HepG2 (cell line): ENCODE measurements around the gene APEX1. TPM values are rescaled to one million over a fixed set of nuclear protein-coding genes. Genes with fewer than 3 reads are reported as not detected.

Experiments
- ADNP ChIP-seq: sonication (generic); formaldehyde crosslinking; IDR thresholded peaks from 2 replicates; pipeline ENCODE4 v1.4.0; 2020; ENCODE audit warnings: missing genetic modification reagents
- ATF7 ChIP-seq, 2 experiments: fragments of 450-650 bp in 1 of 2; sonication (generic) in 1 of 2; formaldehyde crosslinking in 1 of 2; IDR thresholded peaks; 2 replicates each; pipeline versions ENCODE4 v1.4.0 to v1.6.1; 2016 to 2020; ENCODE audit warnings: antibody characterized with exemption in 1 of 2, mild to moderate bottlenecking in 1 of 2, missing genetic modification reagents in 1 of 2
- ELK4 ChIP-seq: sonication (generic); formaldehyde crosslinking; IDR thresholded peaks from 2 replicates; pipeline ENCODE4 v1.9.0; 2021; ENCODE audit warnings: missing genetic modification reagents, borderline replicate concordance
- FOXK1 ChIP-seq: sonication (generic); formaldehyde crosslinking; IDR thresholded peaks from 2 replicates; pipeline ENCODE4 v1.4.0; 2020; ENCODE audit warnings: low read depth, missing genetic modification reagents, borderline replicate concordance
- HIVEP1 ChIP-seq: sonication (generic); formaldehyde crosslinking; IDR thresholded peaks from 2 replicates; pipeline ENCODE4 v1.4.0; 2020; ENCODE audit warnings: mild to moderate bottlenecking, missing genetic modification reagents
- NCOA5 ChIP-seq: sonication (generic); formaldehyde crosslinking; IDR thresholded peaks from 2 replicates; pipeline ENCODE4 v1.4.0; 2020; ENCODE audit warnings: missing genetic modification reagents
- NCOR1 ChIP-seq: fragments of 200-600 bp; sonication (generic); IDR thresholded peaks from 2 replicates; pipeline ENCODE4 v1.7.0; 2017; ENCODE audit warnings: antibody characterized with exemption, low read length, borderline replicate concordance
- PCBP2 ChIP-seq: fragments of 200-400 bp; formaldehyde crosslinking; optimal IDR thresholded peaks from 2 replicates; pipeline ENCODE3; 2018; ENCODE audit warnings: low read length, low read depth; ENCODE audit not compliant: poor library complexity, severe bottlenecking
- RCOR2 ChIP-seq: IDR thresholded peaks from 2 replicates; pipeline ENCODE4 v1.6.1; 2016; ENCODE audit warnings: missing biosample characterization, missing genetic modification reagents
- SIN3A ChIP-seq: IDR thresholded peaks from 2 replicates; pipeline ENCODE4 v1.6.1; 2011; ENCODE audit warnings: low read depth, mild to moderate bottlenecking, control low read depth, low read length, borderline replicate concordance
- TFDP2 ChIP-seq: sonication (generic); formaldehyde crosslinking; IDR thresholded peaks from 2 replicates; pipeline ENCODE4 v1.4.0; 2020; ENCODE audit warnings: missing genetic modification reagents
- YEATS2 ChIP-seq: sonication (generic); formaldehyde crosslinking; IDR thresholded peaks from 2 replicates; pipeline ENCODE4 v1.4.0; 2020; ENCODE audit warnings: missing genetic modification reagents, borderline replicate concordance
- ZBTB21 ChIP-seq: sonication (generic); formaldehyde crosslinking; IDR thresholded peaks from 2 replicates; pipeline ENCODE4 v1.4.0; 2020; ENCODE audit warnings: missing genetic modification reagents
- ZBTB25 ChIP-seq: IDR thresholded peaks from 2 replicates; pipeline ENCODE4 v1.6.1; 2018; ENCODE audit warnings: missing genetic modification reagents
- ZBTB3 ChIP-seq: sonication (generic); formaldehyde crosslinking; IDR thresholded peaks from 2 replicates; pipeline ENCODE4 v1.4.0; 2020; ENCODE audit warnings: low read depth, mild to moderate bottlenecking, moderate library complexity, missing genetic modification reagents, borderline replicate concordance
- ZBTB7B ChIP-seq: sonication (generic); formaldehyde crosslinking; IDR thresholded peaks from 2 replicates; pipeline ENCODE4 v1.4.0; 2020; ENCODE audit warnings: missing genetic modification reagents
- ZFP1 ChIP-seq: IDR thresholded peaks from 2 replicates; pipeline ENCODE4 v1.6.1; 2016
- ZFP36 ChIP-seq: fragments of 150-350 bp; IDR thresholded peaks from 2 replicates; pipeline ENCODE4 v1.6.1; 2018; ENCODE audit warnings: borderline replicate concordance, low read length, low read depth; ENCODE audit not compliant: partially characterized antibody
- ZNF253 ChIP-seq: sonication (generic); formaldehyde crosslinking; IDR thresholded peaks from 2 replicates; pipeline ENCODE4 v1.8.0; 2022; ENCODE audit warnings: mild to moderate bottlenecking, missing genetic modification reagents, borderline replicate concordance
- ZNF460 ChIP-seq: sonication (generic); formaldehyde crosslinking; IDR thresholded peaks from 2 replicates; pipeline ENCODE4 v1.5.1; 2020; ENCODE audit warnings: missing genetic modification reagents, mild to moderate bottlenecking, borderline replicate concordance
- ZNF576 ChIP-seq: sonication (generic); formaldehyde crosslinking; IDR thresholded peaks from 2 replicates; pipeline ENCODE4 v1.4.0; 2020; ENCODE audit warnings: mild to moderate bottlenecking, missing genetic modification reagents
- ZNF670 ChIP-seq: sonication (generic); formaldehyde crosslinking; IDR thresholded peaks from 2 replicates; pipeline ENCODE4 v1.8.0; 2022; ENCODE audit warnings: mild to moderate bottlenecking, missing genetic modification reagents, borderline replicate concordance
- polyA plus RNA-seq, 8 experiments: library from polyadenylated mRNA; depleted of rRNA in 3 of 8; stranded (reverse) in 7 of 8; unstranded in 1 of 8; fragments of >200 nt; fragmentation: Illumina TruSeq in 4 of 8; extraction: Trizol in 4 of 8; gene quantifications; 2 replicates each; pipeline versions ENCODE4 v1.2.1 to v1.2.3, GENCODE V29; 2011 to 2016; ENCODE audit warnings: low read depth in 4 of 8, missing spikeins in 1 of 8, mixed read lengths in 1 of 8; ENCODE audit not compliant: insufficient read depth in 1 of 8
- total RNA-seq, 5 experiments: library from RNA; depleted of rRNA; stranded (reverse); fragments of >200 nt; fragmentation: Illumina TruSeq; extraction: Trizol; gene quantifications; 2 replicates each; pipeline ENCODE4 v1.2.3, GENCODE V29; 2016; ENCODE audit warnings: low read depth in 1 of 5

Gene APEX1
- total and polyA plus RNA-seq, 2 of the 13 experiments (the other 11 are each of a cell fraction or from before 2014, with no cell fraction given), result 171 to 405 TPM

GRCh38 chr14:20454516-20455354 lies at the start of gene APEX1, which contains the start of gene OSGEP (continued):
- TF ChIP-seq ZFP1, result peak; percentile 63
- TF ChIP-seq YEATS2 (CRISPR knock-in tag), result peak; percentile 98
- TF ChIP-seq PCBP2, result no peak
- TF ChIP-seq TFDP2 (CRISPR knock-in tag), result peak; percentile 72
- TF ChIP-seq FOXK1 (CRISPR knock-in tag), result peak; percentile 87
- no peak for TF ChIP-seq ATF7 (IDR thresholded peaks at IDR 0.05)
- no peak; the same call in 1 of the 2 replicates for TF ChIP-seq ATF7 (CRISPR knock-in tag; IDR thresholded peaks at IDR 0.05)
- no peak for TF ChIP-seq ZFP36
- TF ChIP-seq ADNP, result no peak
- TF ChIP-seq NCOR1, result peak; percentile 64; the same call in 1 of the 2 replicates
- TF ChIP-seq ELK4, result no peak
- peak; percentile 98 for TF ChIP-seq SIN3A
- TF ChIP-seq ZNF576 (CRISPR knock-in tag), result peak; percentile 51; the same call in 1 of the 2 replicates
- no peak for TF ChIP-seq ZBTB3
- TF ChIP-seq ZNF253 (CRISPR knock-in tag), result no peak
- peak; percentile 78; the same call in 1 of the 2 replicates for TF ChIP-seq ZBTB21 (CRISPR knock-in tag)
- no peak for TF ChIP-seq NCOA5 (CRISPR knock-in tag)
- TF ChIP-seq ZNF460 (CRISPR knock-in tag), result peak; percentile 15; the same call in 1 of the 2 replicates
- TF ChIP-seq ZBTB25 (CRISPR knock-in tag), result peak; percentile 52
- no peak; the same call in 1 of the 2 replicates for TF ChIP-seq ZNF670
- peak; percentile 63 for TF ChIP-seq ZBTB7B (CRISPR knock-in tag)
- peak; percentile 67; the same call in 1 of the 2 replicates for TF ChIP-seq HIVEP1 (CRISPR knock-in tag)
- TF ChIP-seq RCOR2 (CRISPR knock-in tag), result peak; percentile 30; the same call in 1 of the 2 replicates
